Osteoblast (primary cell): Measurements from ENCODE around the gene MCC. TPM values are rescaled to one million over a fixed set of nuclear protein-coding genes. Genes with fewer than 3 reads are reported as not detected.

Experiments
- DNase-seq: peaks from one replicate; pipeline ENCODE4 v3.0.0; 2011; ENCODE audit warnings: low spot score, mixed read lengths; ENCODE audit not compliant: insufficient read length; ENCODE audit errors: missing footprints
- H2AFZ ChIP-seq: 2 replicates; pipeline ENCODE4 v1.6.0; 2011; ENCODE audit warnings: mild to moderate bottlenecking, low read length
- H3K27ac ChIP-seq: 2 replicates; pipeline ENCODE4 v1.5.1; 2011; ENCODE audit warnings: mild to moderate bottlenecking, low read depth, low read length, moderate library complexity
- H3K27me3 ChIP-seq: 2 replicates; pipeline ENCODE4 v1.6.0; 2012; ENCODE audit warnings: mild to moderate bottlenecking, control low read depth, inconsistent platforms, low read length, moderate library complexity; ENCODE audit not compliant: insufficient read depth
- H3K36me3 ChIP-seq: 2 replicates; pipeline ENCODE4 v1.5.1; 2011; ENCODE audit warnings: mild to moderate bottlenecking, low read length, control low read depth, moderate library complexity; ENCODE audit not compliant: insufficient read depth
- H3K4me1 ChIP-seq: 2 replicates; pipeline ENCODE4 v1.5.1; 2011; ENCODE audit warnings: mild to moderate bottlenecking, low read length, control low read depth, moderate library complexity; ENCODE audit not compliant: insufficient read depth
- H3K4me2 ChIP-seq: 2 replicates; pipeline ENCODE4 v1.6.0; 2011; ENCODE audit warnings: mild to moderate bottlenecking, low read length; ENCODE audit not compliant: insufficient read depth
- H3K4me3 ChIP-seq: fragments of 200-600 bp; sonication (generic); 3 replicates; pipeline ENCODE4 v1.5.1; 2012; ENCODE audit warnings: mild to moderate bottlenecking, low read length, inconsistent platforms; ENCODE audit not compliant: insufficient read depth
- H3K79me2 ChIP-seq: 2 replicates; pipeline ENCODE4 v1.6.0; 2012; ENCODE audit warnings: mild to moderate bottlenecking, low read length, control low read depth, inconsistent platforms; ENCODE audit not compliant: insufficient read depth
- H3K9me3 ChIP-seq: 2 replicates; pipeline ENCODE4 v1.5.1; 2011; ENCODE audit warnings: low read depth, low read length, control low read depth
- H4K20me1 ChIP-seq: 2 replicates; pipeline ENCODE4 v1.6.0; 2012; ENCODE audit warnings: mild to moderate bottlenecking, low read length, control low read depth; ENCODE audit not compliant: insufficient read depth
- CTCF ChIP-seq: IDR thresholded peaks from 2 replicates; pipeline ENCODE4 v1.5.1; 2011; ENCODE audit warnings: mild to moderate bottlenecking, low read depth, low read length, moderate library complexity; ENCODE audit errors: extremely low read depth
- total RNA-seq: library from RNA; depleted of rRNA; stranded (reverse); fragments of >200 nt; gene quantifications from 2 replicates; pipeline ENCODE4 v1.2.3, GENCODE V29; 2012

MCC gene
- total RNA-seq, 1 donor: 45.6 TPM

DNA sequence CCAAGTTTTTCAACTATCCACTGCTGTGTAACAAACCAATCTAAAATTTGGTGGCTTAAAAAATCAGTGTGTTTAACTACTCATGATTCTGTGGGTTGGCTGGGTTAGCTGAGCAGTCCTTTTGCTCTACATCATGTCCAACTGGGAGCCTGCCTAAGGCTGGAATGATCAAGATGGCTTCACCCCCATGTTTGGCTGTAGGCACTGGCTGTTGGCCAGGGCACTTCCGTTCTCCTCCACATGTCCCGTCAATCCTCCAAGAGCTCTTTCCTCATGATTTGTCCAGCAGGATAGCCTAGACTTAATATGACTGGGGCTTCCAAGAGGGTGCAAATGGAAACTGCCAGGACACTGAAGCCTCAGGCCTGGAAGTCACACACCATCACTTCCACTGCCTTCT, 36.5 kb downstream of the MCC start:
- DNase-seq: no peak

DNA sequence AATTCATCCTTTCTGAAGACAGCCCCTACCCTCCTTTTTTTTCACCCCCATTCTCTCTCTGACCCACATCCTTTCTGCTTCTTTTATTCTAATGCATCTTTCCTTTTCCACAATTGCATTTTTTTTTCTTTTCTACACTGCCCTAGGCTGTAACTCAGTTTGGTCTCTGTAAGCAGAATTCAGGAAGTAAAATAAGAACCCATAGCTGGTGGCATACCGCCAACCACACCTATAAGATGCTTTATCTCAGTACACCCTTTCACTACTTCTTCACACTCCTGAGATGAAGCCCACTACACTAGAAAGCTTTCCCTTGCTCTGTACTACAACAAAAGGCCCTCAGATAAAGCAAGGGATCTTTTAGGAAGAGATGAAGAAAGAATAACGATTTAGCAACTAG, 37.3 kb downstream of the MCC start:
- Histone ChIP-seq H3K79me2 (no peaks in the 10 kb centered on the region), H3K36me3 (no peaks in the 10 kb centered on the region), H3K4me3 (no peak overlapping the region), H3K27ac (no peak overlapping the region), H2AFZ (no peak overlapping the region), H3K4me1 (no peaks in the 10 kb centered on the region), H4K20me1 (no peaks in the 10 kb centered on the region), H3K27me3 (no peaks in the 10 kb centered on the region), H3K9me3 (no peaks in the 10 kb centered on the region), H3K4me2 (no peak overlapping the region)
- TF ChIP-seq CTCF: no peak
- no peak for DNase-seq

More for the DNA sequence above, 36.5 kb downstream of the MCC start:
- H4K20me1 ChIP-seq: no peaks in the 10 kb centered on the region
- no peaks in the 10 kb centered on the region for H3K27me3 ChIP-seq
- no peaks in the 10 kb centered on the region for H3K4me1 ChIP-seq
- H3K36me3 ChIP-seq: no peaks in the 10 kb centered on the region
- no peak overlapping the region for H3K4me3 ChIP-seq
- H2AFZ ChIP-seq: no peak overlapping the region
- H3K4me2 ChIP-seq: no peak overlapping the region
- TF ChIP-seq CTCF: no peak
- no peaks in the 10 kb centered on the region for H3K9me3 ChIP-seq
- H3K79me2 ChIP-seq: no peaks in the 10 kb centered on the region
- H3K27ac ChIP-seq: no peak overlapping the region

GRCh38 chr5:113450462-113450861, 37.8 kb downstream of the MCC start:
- H3K4me1 ChIP-seq: no peaks in the 10 kb centered on the region
- no peak overlapping the region for H3K27ac ChIP-seq
- H3K4me2 ChIP-seq: no peak overlapping the region
- no peaks in the 10 kb centered on the region for H3K36me3 ChIP-seq
- H4K20me1 ChIP-seq: no peaks in the 10 kb centered on the region
- no peaks in the 10 kb centered on the region for H3K9me3 ChIP-seq
- no peak overlapping the region for H3K4me3 ChIP-seq
- no peaks in the 10 kb centered on the region for H3K27me3 ChIP-seq
- TF ChIP-seq CTCF: no peak
- H2AFZ ChIP-seq: no peak overlapping the region
- DNase-seq: no peak
- no peaks in the 10 kb centered on the region for H3K79me2 ChIP-seq

DNA sequence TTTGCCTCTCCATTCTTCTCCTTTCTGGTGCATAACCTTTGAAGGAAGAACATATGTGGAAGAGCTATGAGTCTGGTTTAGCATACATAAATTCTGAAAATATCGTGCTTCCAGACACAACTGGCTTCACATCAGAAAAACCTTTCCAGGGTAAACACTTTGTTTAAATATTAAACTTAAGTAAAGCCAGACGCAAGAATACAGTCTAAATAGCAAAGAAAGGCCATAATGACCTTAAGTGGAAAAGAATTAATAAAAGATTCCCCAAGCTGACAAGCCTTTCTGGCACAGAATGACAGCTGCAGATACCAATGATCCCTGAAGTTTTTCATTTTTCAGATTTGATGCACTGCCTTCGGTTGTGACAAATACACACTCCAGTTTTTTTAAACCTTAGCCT, 40.0 kb downstream of the MCC start:
- no peak for TF ChIP-seq CTCF
- H4K20me1 ChIP-seq: no peaks in the 10 kb centered on the region
- no peaks in the 10 kb centered on the region for H3K27me3 ChIP-seq
- H3K9me3 ChIP-seq: no peaks in the 10 kb centered on the region
- no peak overlapping the region for H3K4me2 ChIP-seq
- H3K36me3 ChIP-seq: no peaks in the 10 kb centered on the region
- DNase-seq: no peak
- H3K79me2 ChIP-seq: no peaks in the 10 kb centered on the region
- H3K27ac ChIP-seq: no peak overlapping the region
- H2AFZ ChIP-seq: no peak overlapping the region
- no peak overlapping the region for H3K4me3 ChIP-seq
- H3K4me1 ChIP-seq: no peaks in the 10 kb centered on the region
